ENCODE data around the gene DPYSL4. TPM values are rescaled to one million over a fixed set of nuclear protein-coding genes. Genes with fewer than 3 reads are reported as not detected.

DPYSL4 gene
- total and polyA plus RNA-seq, 2 experiments from 2014 or later = 10.6 to 23.9 TPM

DNA sequence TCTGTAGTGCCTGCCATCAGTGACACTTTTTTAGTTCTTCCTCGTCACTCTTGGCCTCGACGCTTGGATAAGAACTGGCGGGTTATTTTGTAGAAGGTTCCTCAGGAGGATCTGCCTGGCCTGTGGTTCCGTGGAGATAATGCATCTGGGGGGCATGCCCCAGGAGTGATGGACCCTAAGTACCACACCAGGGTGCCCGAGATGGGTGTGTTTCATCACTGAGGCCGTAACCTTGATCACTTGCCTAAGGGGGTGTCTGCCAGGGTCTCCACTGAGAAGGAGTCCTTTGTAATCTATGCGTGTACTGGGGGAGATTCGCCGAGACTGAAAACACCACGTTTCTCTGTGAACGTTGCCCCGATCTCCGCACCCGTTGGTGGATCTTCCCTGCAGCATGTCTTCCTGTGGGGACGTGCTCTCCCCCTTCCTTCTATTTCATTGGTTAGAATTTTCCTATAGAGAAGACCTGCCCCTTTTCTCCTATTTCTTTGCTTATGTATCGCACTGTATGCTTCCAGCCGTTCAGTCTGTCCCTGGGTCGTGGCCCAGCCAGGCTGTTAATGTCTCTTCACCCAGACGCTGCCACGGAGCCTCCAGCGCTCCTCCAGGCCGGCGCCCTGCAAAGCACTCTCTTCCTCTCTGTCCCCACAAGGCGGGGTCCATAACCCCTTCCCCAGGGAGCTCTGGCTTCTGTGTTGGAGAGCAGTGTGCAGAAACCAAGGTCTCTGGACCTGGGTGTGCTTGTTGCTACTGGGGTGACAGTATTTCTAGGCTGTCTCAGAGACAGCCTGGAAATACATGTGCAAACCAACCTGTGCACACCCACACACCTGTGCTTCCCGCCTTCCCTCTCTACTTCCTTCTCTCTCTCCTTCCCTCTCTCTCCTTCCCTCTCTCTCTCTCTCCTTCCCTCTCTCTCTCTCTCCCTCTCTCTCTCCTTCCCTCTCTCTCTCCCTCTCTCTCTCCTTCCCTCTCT lies 14.4 kb upstream of the DPYSL4 start (continued):
- TF ChIP-seq, protein P1, sequence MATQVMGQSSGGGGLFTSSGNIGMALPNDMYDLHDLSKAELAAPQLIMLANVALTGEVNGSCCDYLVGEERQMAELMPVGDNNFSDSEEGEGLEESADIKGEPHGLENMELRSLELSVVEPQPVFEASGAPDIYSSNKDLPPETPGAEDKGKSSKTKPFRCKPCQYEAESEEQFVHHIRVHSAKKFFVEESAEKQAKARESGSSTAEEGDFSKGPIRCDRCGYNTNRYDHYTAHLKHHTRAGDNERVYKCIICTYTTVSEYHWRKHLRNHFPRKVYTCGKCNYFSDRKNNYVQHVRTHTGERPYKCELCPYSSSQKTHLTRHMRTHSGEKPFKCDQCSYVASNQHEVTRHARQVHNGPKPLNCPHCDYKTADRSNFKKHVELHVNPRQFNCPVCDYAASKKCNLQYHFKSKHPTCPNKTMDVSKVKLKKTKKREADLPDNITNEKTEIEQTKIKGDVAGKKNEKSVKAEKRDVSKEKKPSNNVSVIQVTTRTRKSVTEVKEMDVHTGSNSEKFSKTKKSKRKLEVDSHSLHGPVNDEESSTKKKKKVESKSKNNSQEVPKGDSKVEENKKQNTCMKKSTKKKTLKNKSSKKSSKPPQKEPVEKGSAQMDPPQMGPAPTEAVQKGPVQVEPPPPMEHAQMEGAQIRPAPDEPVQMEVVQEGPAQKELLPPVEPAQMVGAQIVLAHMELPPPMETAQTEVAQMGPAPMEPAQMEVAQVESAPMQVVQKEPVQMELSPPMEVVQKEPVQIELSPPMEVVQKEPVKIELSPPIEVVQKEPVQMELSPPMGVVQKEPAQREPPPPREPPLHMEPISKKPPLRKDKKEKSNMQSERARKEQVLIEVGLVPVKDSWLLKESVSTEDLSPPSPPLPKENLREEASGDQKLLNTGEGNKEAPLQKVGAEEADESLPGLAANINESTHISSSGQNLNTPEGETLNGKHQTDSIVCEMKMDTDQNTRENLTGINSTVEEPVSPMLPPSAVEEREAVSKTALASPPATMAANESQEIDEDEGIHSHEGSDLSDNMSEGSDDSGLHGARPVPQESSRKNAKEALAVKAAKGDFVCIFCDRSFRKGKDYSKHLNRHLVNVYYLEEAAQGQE (IDR thresholded peaks at IDR 0.05; ENCODE audit: unreplicated experiment) = no peak
- TF ChIP-seq CREB1 (CRISPR knock-in tag; IDR thresholded peaks at IDR 0.05; ENCODE audit: low read depth) (no peak), ZNF114 (CRISPR knock-in tag; IDR thresholded peaks at IDR 0.05) (no peak), JUNB (IDR thresholded peaks at IDR 0.05; ENCODE audit: unreplicated experiment) (no peak)
- TF ChIP-seq, protein P2, sequence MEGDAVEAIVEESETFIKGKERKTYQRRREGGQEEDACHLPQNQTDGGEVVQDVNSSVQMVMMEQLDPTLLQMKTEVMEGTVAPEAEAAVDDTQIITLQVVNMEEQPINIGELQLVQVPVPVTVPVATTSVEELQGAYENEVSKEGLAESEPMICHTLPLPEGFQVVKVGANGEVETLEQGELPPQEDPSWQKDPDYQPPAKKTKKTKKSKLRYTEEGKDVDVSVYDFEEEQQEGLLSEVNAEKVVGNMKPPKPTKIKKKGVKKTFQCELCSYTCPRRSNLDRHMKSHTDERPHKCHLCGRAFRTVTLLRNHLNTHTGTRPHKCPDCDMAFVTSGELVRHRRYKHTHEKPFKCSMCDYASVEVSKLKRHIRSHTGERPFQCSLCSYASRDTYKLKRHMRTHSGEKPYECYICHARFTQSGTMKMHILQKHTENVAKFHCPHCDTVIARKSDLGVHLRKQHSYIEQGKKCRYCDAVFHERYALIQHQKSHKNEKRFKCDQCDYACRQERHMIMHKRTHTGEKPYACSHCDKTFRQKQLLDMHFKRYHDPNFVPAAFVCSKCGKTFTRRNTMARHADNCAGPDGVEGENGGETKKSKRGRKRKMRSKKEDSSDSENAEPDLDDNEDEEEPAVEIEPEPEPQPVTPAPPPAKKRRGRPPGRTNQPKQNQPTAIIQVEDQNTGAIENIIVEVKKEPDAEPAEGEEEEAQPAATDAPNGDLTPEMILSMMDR (conservative IDR thresholded peaks at IDR 0.05; ENCODE audit: low read depth in 2 of 2) = no peak

DNA sequence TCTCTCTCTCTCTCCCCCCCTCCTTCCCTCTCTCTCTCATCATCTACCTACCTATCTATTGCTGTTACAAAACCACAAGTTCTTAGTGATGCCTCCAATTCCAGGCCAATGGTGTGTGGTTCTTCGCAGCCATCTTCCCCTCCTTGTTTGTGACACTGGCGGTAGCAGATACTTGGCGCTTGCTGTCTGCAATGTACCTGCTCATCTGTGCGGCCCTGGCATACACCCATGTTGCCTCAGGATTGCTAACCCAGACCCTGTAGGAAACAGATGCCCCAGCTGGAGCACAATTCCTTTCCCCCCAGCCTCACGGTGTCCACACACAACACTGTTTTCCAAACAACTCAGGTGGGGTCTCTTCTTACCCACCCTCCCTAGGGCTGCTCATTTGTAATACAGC lies 13.6 kb upstream of the DPYSL4 start:
- Histone ChIP-seq H3K4me2 (no peak overlapping the region), H3K9me2 (ENCODE audit: insufficient read depth) (no peaks in the 10 kb centered on the region), H4K20me1 (replicated peaks; ENCODE audit: insufficient read depth) (no peaks in the 10 kb centered on the region), H3K79me2 (replicated peaks; ENCODE audit: insufficient read depth) (no peaks in the 10 kb centered on the region), H3K4me1 (ENCODE audit: insufficient read depth) (no peaks in the 10 kb centered on the region), H2AFZ (no peak overlapping the region), H3K36me3 (ENCODE audit: insufficient read depth) (no peaks in the 10 kb centered on the region), H3F3A (replicated peaks; ENCODE audit: low read depth) (no peaks in the 10 kb centered on the region), H3K4me3 (no peak overlapping the region), H3K27ac (ENCODE audit: low read depth) (no peak overlapping the region), H3K27me3 (ENCODE audit: insufficient read depth) (no peaks in the 10 kb centered on the region)
- no peak overlapping the region for H3K4me3 Mint-ChIP-seq
- H3K27ac Mint-ChIP-seq = no peak overlapping the region; the same call in 1 of the 2 replicates
- DNase-seq (ENCODE audit: low spot score) = no peak
- H3K9me3 Mint-ChIP-seq = peaks cover 31% of the 10 kb centered on the region
- H3K36me3 Mint-ChIP-seq (ENCODE audit: low read depth) = peaks cover 5% of the 10 kb centered on the region
- H3K4me1 Mint-ChIP-seq = peaks cover 16% of the 10 kb centered on the region
- ATAC-seq = no peak
- peaks cover 16% of the 10 kb centered on the region for H3K27me3 Mint-ChIP-seq (ENCODE audit: insufficient read depth, low read depth, poor library complexity)
- TF ChIP-seq EZH2phosphoT487 (IDR thresholded peaks at IDR 0.05; ENCODE audit: unreplicated experiment) (no peak), ZNF331 (CRISPR knock-in tag; IDR thresholded peaks at IDR 0.05; ENCODE audit: low read depth) (no peak), CREB1 (CRISPR knock-in tag; IDR thresholded peaks at IDR 0.05; ENCODE audit: low read depth) (no peak), EZH2 (IDR thresholded peaks at IDR 0.05; ENCODE audit: low read depth, unreplicated experiment) (no peak), STAT1 (IDR thresholded peaks at IDR 0.05; ENCODE audit: unreplicated experiment) (no peak), JUNB (IDR thresholded peaks at IDR 0.05; ENCODE audit: unreplicated experiment) (no peak), POLR2AphosphoS5 (IDR thresholded peaks at IDR 0.05; ENCODE audit: low read depth) (no peak)
- TF ChIP-seq, protein P3, sequence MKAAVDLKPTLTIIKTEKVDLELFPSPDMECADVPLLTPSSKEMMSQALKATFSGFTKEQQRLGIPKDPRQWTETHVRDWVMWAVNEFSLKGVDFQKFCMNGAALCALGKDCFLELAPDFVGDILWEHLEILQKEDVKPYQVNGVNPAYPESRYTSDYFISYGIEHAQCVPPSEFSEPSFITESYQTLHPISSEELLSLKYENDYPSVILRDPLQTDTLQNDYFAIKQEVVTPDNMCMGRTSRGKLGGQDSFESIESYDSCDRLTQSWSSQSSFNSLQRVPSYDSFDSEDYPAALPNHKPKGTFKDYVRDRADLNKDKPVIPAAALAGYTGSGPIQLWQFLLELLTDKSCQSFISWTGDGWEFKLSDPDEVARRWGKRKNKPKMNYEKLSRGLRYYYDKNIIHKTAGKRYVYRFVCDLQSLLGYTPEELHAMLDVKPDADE (IDR thresholded peaks at IDR 0.05) = no peak
- TF ChIP-seq, protein P2 (conservative IDR thresholded peaks at IDR 0.05; ENCODE audit: low read depth in 2 of 2) = no peak

Measured in GM23338 (cell line).